T-cell (primary cell): ENCODE data around the gene PARVG. TPM values are rescaled to one million over a fixed set of nuclear protein-coding genes. Genes with fewer than 3 reads are reported as not detected.
A peak's percentile ranks its signal among the peaks of the same experiment; 100 is the strongest.

Source experiments
- ATAC-seq, 4 experiments: fragments of 200-7000 bp in 3 of 4; fragments of 150-1000 bp in 1 of 4; cut with Tn5 transposase; replicated peaks in 1 of 4; 1 replicate in 3 of 4; 2 replicates in 1 of 4; pipeline ENCODE4 v1.10.0; 2021; ENCODE audit warnings: moderate library complexity in 3 of 4, mild to moderate bottlenecking in 2 of 4, moderate number of reproducible peaks in 1 of 4
- CTCF ChIA-PET, 2 donors: fragments of 300-600 bp; sonication (Branson Sonifier 250); formaldehyde crosslinking; loops; one replicate each; lab custom pipeline; 2022; ENCODE audit warnings: antibody characterized with exemption in 2 of 2; lab: Charles Lee
- POLR2A ChIA-PET, 2 donors: fragments of 300-600 bp; sonication (Branson Sonifier 250); formaldehyde crosslinking; loops; one replicate each; lab custom pipeline; 2022; ENCODE audit warnings: antibody characterized with exemption in 2 of 2; lab: Charles Lee
- DNase-seq, 35 experiments: peaks; one replicate each; pipeline versions ENCODE4 v3.0.0 to v3.0.0-alpha.2; 2013 to 2023
- H3K27ac ChIP-seq: one replicate; pipeline ENCODE4 v1.5.1; 2013; ENCODE audit warnings: low read length
- H3K27me3 ChIP-seq, 2 experiments: replicated peaks in 1 of 2; 1 replicate in 1 of 2; 2 replicates in 1 of 2; pipeline versions ENCODE4 v1.6.1 to v1.7.0; 2013; ENCODE audit warnings: low read length in 1 of 2, mixed read lengths in 1 of 2; ENCODE audit not compliant: control insufficient read depth in 2 of 2, insufficient read depth in 2 of 2; ENCODE audit errors: extremely low read depth in 1 of 2
- H3K36me3 ChIP-seq, 2 donors: 1 replicate in 1 of 2; 2 replicates in 1 of 2; pipeline versions ENCODE4 v1.6.1 to v1.7.0; 2013; ENCODE audit warnings: low read length in 1 of 2; ENCODE audit not compliant: control insufficient read depth in 2 of 2, insufficient read depth in 1 of 2; ENCODE audit errors: extremely low read depth in 1 of 2
- H3K4me1 ChIP-seq, 2 experiments: 1 replicate in 1 of 2; 2 replicates in 1 of 2; pipeline versions ENCODE4 v1.6.1 to v1.7.0; 2013; ENCODE audit warnings: low read length in 2 of 2, mixed read lengths in 1 of 2; ENCODE audit not compliant: insufficient read depth in 2 of 2, control insufficient read depth in 1 of 2; ENCODE audit errors: extremely low read depth in 1 of 2
- H3K4me3 ChIP-seq, 2 donors: 1 replicate in 1 of 2; 2 replicates in 1 of 2; pipeline versions ENCODE4 v1.5.1 to v1.7.0; 2013; ENCODE audit warnings: mild to moderate bottlenecking in 2 of 2, low read length in 1 of 2, moderate library complexity in 1 of 2; ENCODE audit not compliant: control insufficient read depth in 1 of 2; ENCODE audit errors: extremely low read depth in 1 of 2
- H3K9me3 ChIP-seq: 2 replicates; pipeline ENCODE4 v1.7.0; 2013
- H3K27ac Mint-ChIP-seq, 2 donors: one replicate each; pipeline ENCODE4 v1.8.0; 2020 to 2021; ENCODE audit warnings: mild to moderate bottlenecking in 2 of 2, mixed read lengths in 2 of 2
- H3K27me3 Mint-ChIP-seq, 2 donors: one replicate each; pipeline ENCODE4 v1.8.0; 2021 to 2022; ENCODE audit warnings: mixed read lengths in 2 of 2
- H3K36me3 Mint-ChIP-seq: one replicate; pipeline ENCODE4 v1.8.0; 2021; ENCODE audit warnings: mixed read lengths
- H3K4me1 Mint-ChIP-seq, 3 donors: one replicate each; pipeline ENCODE4 v1.8.0; 2020 to 2022; ENCODE audit warnings: mixed read lengths in 3 of 3, mild to moderate bottlenecking in 1 of 3
- H3K4me3 Mint-ChIP-seq, 3 donors: one replicate each; pipeline ENCODE4 v1.8.0; 2020 to 2022; ENCODE audit warnings: mild to moderate bottlenecking in 3 of 3, mixed read lengths in 3 of 3, moderate library complexity in 3 of 3
- H3K9me3 Mint-ChIP-seq, 3 donors: one replicate each; pipeline ENCODE4 v1.8.0; 2020 to 2022; ENCODE audit warnings: mixed read lengths in 3 of 3
- WGBS: methylation state at CpG from one replicate; pipeline ENCODE4 v1.1.5; 2013; ENCODE audit warnings: missing lambda C conversion rate; ENCODE audit not compliant: insufficient coverage; 5-methylcytosine and 5-hydroxymethylcytosine counted together
- total RNA-seq, 35 experiments: library from RNA in 6 of 35; stranded (reverse) in 6 of 35; fragments of 120-200 nt in 1 of 35; gene quantifications; one replicate each; pipeline versions ENCODE4 v1.2.1 to v1.2.4 and lab custom pipeline; 2013 to 2026

Gene PARVG, protein sequence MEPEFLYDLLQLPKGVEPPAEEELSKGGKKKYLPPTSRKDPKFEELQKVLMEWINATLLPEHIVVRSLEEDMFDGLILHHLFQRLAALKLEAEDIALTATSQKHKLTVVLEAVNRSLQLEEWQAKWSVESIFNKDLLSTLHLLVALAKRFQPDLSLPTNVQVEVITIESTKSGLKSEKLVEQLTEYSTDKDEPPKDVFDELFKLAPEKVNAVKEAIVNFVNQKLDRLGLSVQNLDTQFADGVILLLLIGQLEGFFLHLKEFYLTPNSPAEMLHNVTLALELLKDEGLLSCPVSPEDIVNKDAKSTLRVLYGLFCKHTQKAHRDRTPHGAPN
- total RNA-seq (100 to 1,000 TPM; 153 to 236 (median 197) TPM), total RNA-seq (lab: John Stamatoyannopoulos, UW) (33.7 to 282 (median 156) reads per million in 29 experiments)
- total RNA-seq (2013): 137 TPM

DNA sequence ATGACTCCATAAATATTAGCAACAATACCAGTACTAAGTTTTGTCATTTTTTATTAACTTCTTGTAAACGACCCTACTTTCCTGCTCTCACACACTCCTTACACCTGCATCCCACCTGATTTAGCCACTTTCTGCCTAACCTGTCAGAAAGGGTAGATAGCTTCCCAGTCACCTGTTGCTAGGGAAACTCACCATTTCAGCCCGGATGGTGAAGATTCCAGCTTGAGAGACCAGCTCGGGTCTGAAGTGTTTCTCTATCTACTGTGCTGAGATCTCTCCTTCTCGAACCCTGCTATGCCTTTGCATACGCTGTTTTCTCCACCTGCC, at the start of gene PARVG:
TSS of gene PARVG (plus strand) at position 220 of the 327 bp plus-strand sequence. CDS start 2,405 bp downstream, outside the sequence.
- WGBS: 9% methylated on average over 5 of the region's 5 CpGs
- Histone ChIP-seq H3K4me3 (peak within 1 kb of the TSS; percentile 86 to 93), H3K9me3 (no peaks in the 10 kb centered on the region), H3K4me1 (peaks cover 6 to 37% of the 10 kb centered on the region in 2 experiments), H3K27me3 (no peaks in the 10 kb centered on the region), H3K36me3 (peaks cover 5 to 13% of the 10 kb centered on the region in 2 donors), H3K27ac (peak within 1 kb of the TSS; percentile 84)
- Mint-ChIP-seq H3K27ac (peak within 1 kb of the TSS; percentile 95 to 96), H3K9me3 (no peaks in the 10 kb centered on the region), H3K4me1 (peaks cover 26 to 35% (median 34%) of the 10 kb centered on the region in 3 donors), H3K27me3 (no peaks in the 10 kb centered on the region), H3K4me3 (peak within 1 kb of the TSS; percentile 84 to 86 (median 86)), H3K36me3 (peaks cover 6% of the 10 kb centered on the region)
- ChIA-PET POLR2A (interaction anchor here in 1 of 2 donors (0.6 kb wide), 1 partner anchor 190 kb away, joined by 7 read pairs; no protein-coding TSS in a partner anchor), CTCF (interaction anchor here in 1 of 2 donors (1.1 to 1.6 kb wide), 2 partner anchors 186 to 187 kb away, joined by 3 to 12 read pairs; no protein-coding TSS in a partner anchor)
- peak; percentile 47 to 80 (median 52) for ATAC-seq
- peak in 33 of 35 experiments; percentile 26 to 81 (median 58) for DNase-seq

DNA sequence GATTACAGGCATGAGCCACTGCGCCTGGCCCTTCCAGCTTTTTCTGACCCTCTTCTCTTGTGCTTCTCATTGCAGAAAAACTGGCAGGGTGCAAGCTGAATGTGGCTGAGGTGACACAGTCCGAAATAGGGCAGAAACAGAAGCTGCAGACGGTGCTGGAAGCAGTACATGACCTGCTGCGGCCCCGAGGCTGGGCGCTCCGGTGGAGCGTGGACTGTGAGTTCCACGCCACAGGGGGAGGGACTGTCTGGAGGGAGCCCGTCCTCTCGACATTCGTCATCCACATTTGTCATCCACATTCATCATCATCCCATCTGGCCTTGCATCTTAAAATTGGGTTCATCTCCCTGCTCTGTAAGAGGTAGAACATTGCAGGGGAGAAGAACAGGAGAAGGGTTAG, 49.3 kb upstream of the PARVG start:
- H3K4me1 Mint-ChIP-seq: peaks cover 2 to 11% (median 10%) of the 10 kb centered on the region in 3 donors
- peaks cover 0 to 3% of the 10 kb centered on the region in 2 donors for H3K36me3 ChIP-seq
- WGBS: 98% methylated on average over 8 of the region's 12 CpGs
- H3K9me3 ChIP-seq: no peaks in the 10 kb centered on the region
- H3K4me3 ChIP-seq: no peak overlapping the region
- no peak for ATAC-seq
- peaks cover 10 to 15% (median 13%) of the 10 kb centered on the region in 3 donors for H3K9me3 Mint-ChIP-seq
- ChIA-PET POLR2A (no interaction called here), CTCF (no interaction called here)
- H3K4me3 Mint-ChIP-seq: no peak overlapping the region
- no peak overlapping the region for H3K27ac ChIP-seq
- H3K4me1 ChIP-seq: peaks cover 0 to 5% of the 10 kb centered on the region in 2 experiments
- no peak overlapping the region for H3K27ac Mint-ChIP-seq
- DNase-seq: no peak
- H3K27me3 ChIP-seq: peaks cover 0 to 8% of the 10 kb centered on the region in 2 experiments
- H3K27me3 Mint-ChIP-seq: peaks cover 11 to 18% of the 10 kb centered on the region in 2 donors
- H3K36me3 Mint-ChIP-seq: peaks cover 26% of the 10 kb centered on the region

DNA sequence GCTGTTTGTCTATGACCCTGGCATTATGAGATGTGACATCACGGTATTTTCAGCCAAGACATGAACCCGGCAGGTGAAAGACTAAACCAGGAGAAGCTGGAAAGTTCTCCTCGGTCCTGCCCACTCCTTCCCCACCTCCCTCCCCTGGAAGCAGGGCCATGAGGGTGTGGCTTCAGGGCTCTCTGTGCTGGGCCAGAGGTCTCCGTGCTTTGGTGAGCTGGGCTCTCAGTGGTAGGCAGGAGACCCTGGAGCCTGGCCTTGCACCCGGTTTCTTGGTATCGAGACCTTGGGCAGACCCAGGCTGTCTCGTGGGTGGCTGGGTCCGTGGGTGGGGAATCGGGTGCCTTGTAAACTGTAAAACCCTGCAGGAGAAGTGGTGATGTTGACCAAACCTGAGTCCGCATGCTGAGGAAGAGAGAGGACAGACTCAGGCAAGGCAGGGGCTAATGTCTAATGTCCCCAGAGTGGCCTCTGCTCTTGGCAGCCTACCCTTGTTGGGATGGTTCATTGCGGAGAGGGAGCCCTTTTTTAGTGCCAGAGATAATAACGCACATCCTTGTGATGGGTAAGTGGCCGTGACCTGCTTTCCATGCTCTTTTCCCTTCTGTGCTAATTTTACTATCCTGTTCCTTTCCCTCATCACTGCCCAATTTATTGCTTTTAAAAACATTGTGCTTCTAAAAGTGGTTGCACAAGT, 48.6 kb upstream of the PARVG start:
- peaks cover 0 to 8% of the 10 kb centered on the region in 2 experiments for H3K27me3 ChIP-seq
- no peak overlapping the region for H3K4me3 Mint-ChIP-seq
- ChIA-PET POLR2A (no interaction called here), CTCF (no interaction called here)
- 93% methylated on average over 7 of the region's 13 CpGs for WGBS
- H3K27ac Mint-ChIP-seq: no peak overlapping the region
- peaks cover 10 to 15% (median 12%) of the 10 kb centered on the region in 3 donors for H3K9me3 Mint-ChIP-seq
- peaks cover 13 to 19% of the 10 kb centered on the region in 2 donors for H3K27me3 Mint-ChIP-seq
- H3K27ac ChIP-seq: no peak overlapping the region
- peaks cover 29% of the 10 kb centered on the region for H3K36me3 Mint-ChIP-seq
- peaks cover 0 to 10% of the 10 kb centered on the region in 2 donors for H3K36me3 ChIP-seq
- DNase-seq (no peak), ATAC-seq (no peak)
- H3K4me1 ChIP-seq: peaks cover 0 to 5% of the 10 kb centered on the region in 2 experiments
- no peaks in the 10 kb centered on the region for H3K9me3 ChIP-seq
- peaks cover 4 to 11% (median 10%) of the 10 kb centered on the region in 3 donors for H3K4me1 Mint-ChIP-seq
- H3K4me3 ChIP-seq: no peak overlapping the region

DNA sequence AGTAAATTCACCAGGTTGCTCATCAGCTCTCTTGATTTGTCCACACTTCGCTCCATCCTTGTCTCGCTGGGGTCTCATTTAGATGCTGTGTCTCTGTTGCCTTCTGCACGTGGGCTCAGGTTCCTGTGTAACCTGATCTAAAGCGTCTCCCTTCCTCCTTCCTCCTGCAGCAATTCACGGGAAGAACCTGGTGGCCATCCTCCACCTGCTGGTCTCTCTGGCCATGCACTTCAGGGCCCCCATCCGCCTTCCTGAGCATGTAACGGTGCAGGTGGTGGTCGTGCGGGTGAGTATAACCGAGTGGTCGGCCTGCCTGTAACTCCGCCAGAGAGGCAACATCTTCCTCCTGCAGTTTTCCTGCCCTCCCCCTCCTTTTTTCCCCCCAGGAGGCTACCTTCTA, 48.0 kb upstream of the PARVG start:
- H3K36me3 Mint-ChIP-seq: peaks cover 31% of the 10 kb centered on the region
- ChIA-PET POLR2A (no interaction called here), CTCF (no interaction called here)
- WGBS: 99% methylated on average over 7 of the region's 12 CpGs
- peaks cover 0 to 10% of the 10 kb centered on the region in 2 donors for H3K36me3 ChIP-seq
- no peak overlapping the region for H3K27ac ChIP-seq
- no peak overlapping the region for H3K27ac Mint-ChIP-seq
- peaks cover 0 to 8% of the 10 kb centered on the region in 2 experiments for H3K27me3 ChIP-seq
- H3K4me1 Mint-ChIP-seq: peaks cover 4 to 11% (median 10%) of the 10 kb centered on the region in 3 donors
- H3K27me3 Mint-ChIP-seq: peaks cover 13 to 19% of the 10 kb centered on the region in 2 donors
- no peaks in the 10 kb centered on the region for H3K9me3 ChIP-seq
- no peak overlapping the region for H3K4me3 Mint-ChIP-seq
- ATAC-seq (no peak), DNase-seq (no peak)
- peaks cover 10 to 13% (median 10%) of the 10 kb centered on the region in 3 donors for H3K9me3 Mint-ChIP-seq
- peaks cover 0 to 5% of the 10 kb centered on the region in 2 experiments for H3K4me1 ChIP-seq
- H3K4me3 ChIP-seq: no peak overlapping the region

DNA sequence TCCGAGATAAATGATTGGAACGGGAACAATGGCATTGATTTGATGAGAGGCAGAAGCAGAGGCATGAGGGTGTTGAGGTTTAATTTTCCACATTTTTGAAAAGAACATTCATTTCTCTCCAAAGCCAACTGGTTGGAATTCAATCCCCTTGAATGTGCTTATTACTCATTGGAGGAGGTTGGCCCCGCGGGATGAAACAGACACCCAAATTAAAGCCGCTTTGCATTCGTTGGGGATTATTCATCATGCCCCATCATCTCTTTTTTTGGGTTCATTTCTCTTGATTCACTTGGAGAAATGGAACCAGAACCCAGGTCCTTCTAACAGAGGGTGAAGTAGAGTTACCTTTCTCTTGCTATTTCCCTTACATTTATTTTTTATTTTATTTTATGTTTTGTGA, 47.6 kb upstream of the PARVG start:
- ChIA-PET POLR2A (no interaction called here), CTCF (no interaction called here)
- peaks cover 0 to 10% of the 10 kb centered on the region in 2 donors for H3K36me3 ChIP-seq
- H3K27me3 ChIP-seq: peaks cover 0 to 8% of the 10 kb centered on the region in 2 experiments
- ATAC-seq (no peak), DNase-seq (no peak)
- peaks cover 0 to 5% of the 10 kb centered on the region in 2 experiments for H3K4me1 ChIP-seq
- no peaks in the 10 kb centered on the region for H3K9me3 ChIP-seq
- Mint-ChIP-seq H3K36me3 (peaks cover 33% of the 10 kb centered on the region), H3K9me3 (peaks cover 13 to 15% (median 13%) of the 10 kb centered on the region in 3 donors), H3K4me3 (no peak overlapping the region), H3K27ac (no peak overlapping the region), H3K4me1 (peaks cover 4 to 11% (median 10%) of the 10 kb centered on the region in 3 donors), H3K27me3 (peaks cover 13 to 19% of the 10 kb centered on the region in 2 donors)
- WGBS: no CpG with 5 or more reads among the region's 6 CpGs
- H3K4me3 ChIP-seq: no peak overlapping the region
- H3K27ac ChIP-seq: no peak overlapping the region
